Keratinocyte (primary cell): ENCODE measurements around the gene PI4KA. TPM values are rescaled to one million over a fixed set of nuclear protein-coding genes. Genes with fewer than 3 reads are reported as not detected.

Experiments used
- DNase-seq: peaks from one replicate; pipeline ENCODE4 v3.0.0-alpha.2; 2011; ENCODE audit warnings: low read depth, missing footprints, low spot score
- FAIRE-seq: peaks from 2 replicates; lab custom pipeline; 2011; peaks lifted over from hg19 to GRCh38; lab: Jason Lieb, UNC
- H2AFZ ChIP-seq: 2 replicates; pipeline ENCODE4 v1.6.0; 2012; ENCODE audit warnings: low read length, control low read depth, inconsistent platforms; ENCODE audit not compliant: control insufficient read depth
- H3K27ac ChIP-seq: 2 replicates; pipeline ENCODE4 v1.5.1; 2011; ENCODE audit warnings: low read length; ENCODE audit not compliant: control insufficient read depth, insufficient read depth
- H3K27me3 ChIP-seq: 3 replicates; pipeline ENCODE4 v1.6.0; 2011; ENCODE audit warnings: low read length; ENCODE audit not compliant: control insufficient read depth, insufficient read depth; ENCODE audit errors: extremely low read depth
- H3K36me3 ChIP-seq, 2 experiments: 2 replicates in 1 of 2; 3 replicates in 1 of 2; pipeline ENCODE4 v1.5.1; 2011; ENCODE audit warnings: low read length in 2 of 2, mild to moderate bottlenecking in 1 of 2; ENCODE audit not compliant: control insufficient read depth in 2 of 2, insufficient read depth in 2 of 2; ENCODE audit errors: extremely low read depth in 1 of 2
- H3K4me1 ChIP-seq: 3 replicates; pipeline ENCODE4 v1.5.1; 2011; ENCODE audit warnings: low read length; ENCODE audit not compliant: control insufficient read depth, insufficient read depth; ENCODE audit errors: extremely low read depth
- H3K4me2 ChIP-seq: 3 replicates; pipeline ENCODE4 v1.6.0; 2011; ENCODE audit warnings: low read depth, low read length; ENCODE audit not compliant: control insufficient read depth, insufficient read depth; ENCODE audit errors: extremely low read depth
- H3K4me3 ChIP-seq, 3 experiments: fragments of 200-600 bp in 1 of 3; sonication (generic) in 1 of 3; 2 replicates in 2 of 3; 3 replicates in 1 of 3; pipeline ENCODE4 v1.5.1; 2011 to 2016; ENCODE audit warnings: low read length in 3 of 3, mild to moderate bottlenecking in 3 of 3, control low read depth in 2 of 3, inconsistent platforms in 1 of 3, low read depth in 1 of 3, mixed read lengths in 1 of 3, mixed run types in 1 of 3, moderate library complexity in 1 of 3; ENCODE audit not compliant: control insufficient read depth in 2 of 3, insufficient read depth in 2 of 3; ENCODE audit errors: extremely low read depth in 1 of 3
- H3K79me2 ChIP-seq: 2 replicates; pipeline ENCODE4 v1.6.0; 2012; ENCODE audit warnings: low read length; ENCODE audit not compliant: control insufficient read depth, insufficient read depth
- H3K9ac ChIP-seq: 3 replicates; pipeline ENCODE4 v1.6.0; 2011; ENCODE audit warnings: low read length; ENCODE audit not compliant: control insufficient read depth, insufficient read depth; ENCODE audit errors: extremely low read depth
- H3K9me1 ChIP-seq: 3 replicates; pipeline ENCODE4 v1.6.0; 2011; ENCODE audit warnings: low read length; ENCODE audit not compliant: control insufficient read depth, insufficient read depth; ENCODE audit errors: extremely low read depth
- H3K9me3 ChIP-seq: 2 replicates; pipeline ENCODE4 v1.5.1; 2012; ENCODE audit warnings: low read depth, low read length; ENCODE audit not compliant: control insufficient read depth
- H4K20me1 ChIP-seq: 3 replicates; pipeline ENCODE4 v1.6.0; 2011; ENCODE audit warnings: low read length; ENCODE audit not compliant: control insufficient read depth, insufficient read depth; ENCODE audit errors: extremely low read depth
- EZH2 ChIP-seq: IDR thresholded peaks from one replicate; pipeline ENCODE4 v1.6.1; 2012; ENCODE audit warnings: inconsistent platforms, mild to moderate bottlenecking, low read length, moderate library complexity
- dilution Hi-C: fragments of 300-500 bp; cut with MboI; formaldehyde crosslinking; loops from one replicate; pipeline ENCODE4 v1.7.0; 2020; ENCODE audit warnings: low sequenced_read_pairs; ENCODE audit not compliant: extremely low pct_ligation_motif_present
- polyA plus RNA-seq, 5 experiments: library from polyadenylated mRNA; depleted of rRNA in 3 of 5; stranded (reverse) in 3 of 5; stranded (forward) in 1 of 5; unstranded in 1 of 5; fragments of >200 nt; gene quantifications; 1 replicate in 1 of 5; 2 replicates in 3 of 5; 3 replicates in 1 of 5; pipeline versions ENCODE4 v1.2.1 to v1.2.3, GENCODE V29; 2011 to 2012; ENCODE audit warnings: missing spikeins in 2 of 5, low read depth in 1 of 5, low replicate concordance in 1 of 5
- TF ChIP-seq, protein P1 (sequence below), 3 experiments: IDR thresholded peaks in 1 of 3; conservative IDR thresholded peaks in 1 of 3; optimal IDR thresholded peaks in 1 of 3; 2 replicates in 2 of 3; 3 replicates in 1 of 3; pipeline versions ENCODE3 to v1.5.1; 2011; ENCODE audit warnings: low read length in 3 of 3, mild to moderate bottlenecking in 3 of 3, moderate library complexity in 2 of 3, control low read depth in 1 of 3, inconsistent platforms in 1 of 3; ENCODE audit not compliant: insufficient read depth in 2 of 3; ENCODE audit errors: extremely low read depth in 1 of 3

The PI4KA gene
- polyA plus RNA-seq, 1 donor (not counting 4 experiments of a cell fraction or from before 2014, with no cell fraction given), result 13.6 TPM

DNA sequence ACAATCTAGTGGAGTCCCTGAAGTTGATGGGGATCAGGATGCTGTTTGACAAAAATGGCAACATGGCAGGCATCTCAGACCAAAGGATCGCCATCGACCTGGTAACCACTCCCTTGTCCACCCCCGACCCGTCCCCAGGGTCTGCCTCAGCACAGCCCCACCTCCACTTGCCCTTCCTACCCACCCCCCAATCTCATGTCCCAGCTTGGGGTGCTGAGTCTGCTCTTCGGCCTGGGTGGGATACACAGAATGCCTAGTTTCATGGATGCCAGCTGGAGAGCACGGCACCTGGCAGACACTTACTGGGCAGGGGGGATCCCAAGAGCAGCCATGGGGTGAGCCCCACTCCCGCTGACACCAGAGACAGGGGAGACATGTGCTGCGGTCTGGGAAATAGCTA is 72.6 kb downstream of the PI4KA start:
- DNase-seq, result no peak
- Histone ChIP-seq H3K27ac (no peak overlapping the region), H3K36me3 (peaks cover 6 to 20% of the 10 kb centered on the region in 2 experiments), H3K9me3 (no peaks in the 10 kb centered on the region), H4K20me1 (no peaks in the 10 kb centered on the region), H3K27me3 (no peaks in the 10 kb centered on the region), H3K4me3 (no peak overlapping the region), H3K9me1 (no peaks in the 10 kb centered on the region), H3K4me1 (no peaks in the 10 kb centered on the region), H3K4me2 (no peak overlapping the region), H3K79me2 (no peaks in the 10 kb centered on the region), H3K9ac (no peak overlapping the region), H2AFZ (no peak overlapping the region)
- TF ChIP-seq EZH2, result no peak
- TF ChIP-seq, protein P1, sequence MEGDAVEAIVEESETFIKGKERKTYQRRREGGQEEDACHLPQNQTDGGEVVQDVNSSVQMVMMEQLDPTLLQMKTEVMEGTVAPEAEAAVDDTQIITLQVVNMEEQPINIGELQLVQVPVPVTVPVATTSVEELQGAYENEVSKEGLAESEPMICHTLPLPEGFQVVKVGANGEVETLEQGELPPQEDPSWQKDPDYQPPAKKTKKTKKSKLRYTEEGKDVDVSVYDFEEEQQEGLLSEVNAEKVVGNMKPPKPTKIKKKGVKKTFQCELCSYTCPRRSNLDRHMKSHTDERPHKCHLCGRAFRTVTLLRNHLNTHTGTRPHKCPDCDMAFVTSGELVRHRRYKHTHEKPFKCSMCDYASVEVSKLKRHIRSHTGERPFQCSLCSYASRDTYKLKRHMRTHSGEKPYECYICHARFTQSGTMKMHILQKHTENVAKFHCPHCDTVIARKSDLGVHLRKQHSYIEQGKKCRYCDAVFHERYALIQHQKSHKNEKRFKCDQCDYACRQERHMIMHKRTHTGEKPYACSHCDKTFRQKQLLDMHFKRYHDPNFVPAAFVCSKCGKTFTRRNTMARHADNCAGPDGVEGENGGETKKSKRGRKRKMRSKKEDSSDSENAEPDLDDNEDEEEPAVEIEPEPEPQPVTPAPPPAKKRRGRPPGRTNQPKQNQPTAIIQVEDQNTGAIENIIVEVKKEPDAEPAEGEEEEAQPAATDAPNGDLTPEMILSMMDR (optimal IDR thresholded peaks at IDR 0.05 in 1 of 3, IDR thresholded peaks at IDR 0.05 in 1 of 3, conservative IDR thresholded peaks at IDR 0.05 in 1 of 3; ENCODE audit: extremely low read depth in 1 of 3, insufficient read depth in 2 of 3, low read length in 3 of 3), result no peak
- dilution Hi-C loops, result no loop called here
- no peak for FAIRE-seq

DNA sequence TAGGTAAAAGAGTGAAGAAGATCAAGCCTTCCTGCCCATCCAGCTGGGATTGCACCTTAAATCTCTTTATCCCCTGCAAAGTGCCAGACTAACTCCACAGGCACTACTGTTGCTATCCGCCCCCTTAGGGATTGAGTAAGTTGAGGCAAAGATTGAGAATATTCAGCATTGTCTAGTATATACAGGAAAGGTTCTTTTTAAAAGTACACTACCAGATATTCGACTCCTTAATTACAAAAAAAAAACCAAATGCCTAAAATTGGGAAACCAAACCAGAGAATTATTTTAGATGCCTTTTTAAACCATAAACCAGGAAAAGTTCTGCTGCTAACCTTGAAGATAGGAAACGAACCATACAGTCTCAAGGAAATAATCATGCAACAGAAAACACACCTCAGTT is 73.2 kb downstream of the PI4KA start:
- DNase-seq (no peak), FAIRE-seq (no peak)
- H3K27ac ChIP-seq, result no peak overlapping the region
- H2AFZ ChIP-seq, result no peak overlapping the region
- no peak overlapping the region for H3K9ac ChIP-seq
- TF ChIP-seq EZH2, result no peak
- TF ChIP-seq, protein P1 (optimal IDR thresholded peaks at IDR 0.05 in 1 of 3, IDR thresholded peaks at IDR 0.05 in 1 of 3, conservative IDR thresholded peaks at IDR 0.05 in 1 of 3; ENCODE audit: extremely low read depth in 1 of 3, insufficient read depth in 2 of 3, low read length in 3 of 3), result no peak
- dilution Hi-C loops, result no loop called here
- H3K4me3 ChIP-seq, result no peak overlapping the region
- peaks cover 5 to 17% of the 10 kb centered on the region in 2 experiments for H3K36me3 ChIP-seq
- no peaks in the 10 kb centered on the region for H4K20me1 ChIP-seq
- H3K4me2 ChIP-seq, result no peak overlapping the region
- H3K27me3 ChIP-seq, result no peaks in the 10 kb centered on the region
- H3K9me1 ChIP-seq, result no peaks in the 10 kb centered on the region
- no peaks in the 10 kb centered on the region for H3K9me3 ChIP-seq
- H3K4me1 ChIP-seq, result no peaks in the 10 kb centered on the region
- no peaks in the 10 kb centered on the region for H3K79me2 ChIP-seq
